Fibroblast of villous mesenchyme (primary cell): ENCODE data around the gene RNF10. TPM values are rescaled to one million over a fixed set of nuclear protein-coding genes. Genes with fewer than 3 reads are reported as not detected.

Source experiments
- DNase-seq: peaks from one replicate; pipeline ENCODE4 v3.0.0-alpha.2; 2010; ENCODE audit warnings: low read depth
- H3K4me3 ChIP-seq: 2 replicates; pipeline ENCODE4 v1.5.1; 2011; ENCODE audit warnings: low read depth, mild to moderate bottlenecking, low read length
- CTCF ChIP-seq: IDR thresholded peaks from 2 replicates; pipeline ENCODE4 v1.5.1; 2012; ENCODE audit warnings: low read depth, mild to moderate bottlenecking, low read length; ENCODE audit not compliant: insufficient read depth
- total RNA-seq: library from RNA; depleted of rRNA; stranded (reverse); fragments of >200 nt; gene quantifications from 2 replicates; pipeline ENCODE4 v1.2.3, GENCODE V29; 2012

Gene RNF10
- total RNA-seq, 1 donor: 175 TPM

DNA sequence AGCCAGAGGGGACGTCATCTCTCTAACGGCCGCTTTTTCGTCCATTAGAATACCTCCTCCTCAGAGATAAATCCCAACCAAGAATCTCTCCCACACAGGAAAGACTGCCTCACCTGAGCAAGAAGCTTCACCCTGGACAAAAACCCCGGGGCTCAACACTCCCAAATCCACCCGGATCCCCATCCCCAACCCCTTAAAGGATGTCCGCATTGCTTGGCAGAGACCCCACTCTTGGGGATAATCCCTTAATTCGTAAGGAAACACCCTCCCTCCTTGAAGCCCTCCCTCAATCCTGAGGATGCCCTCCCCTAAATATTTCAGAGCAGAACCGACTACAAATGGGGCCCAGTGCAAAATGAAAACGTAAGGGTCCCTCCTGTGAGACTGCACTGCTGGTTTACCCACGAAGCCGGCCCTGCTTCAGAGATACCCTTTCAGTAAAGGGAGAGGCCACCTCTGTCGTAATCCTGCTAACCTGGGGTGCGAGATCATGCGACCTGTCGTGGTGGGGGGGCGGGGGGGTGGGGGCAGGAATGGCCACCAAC is 38.9 kb upstream of the RNF10 start:
- no peak for TF ChIP-seq CTCF
- peak; percentile 8 for DNase-seq

GRCh38 chr12:120495731-120496412 is 38.3 kb upstream of the RNF10 start, which contains the start of gene DYNLL1:
Gene DYNLL1, plus strand, starts transcription at chr12:120496113. Its CDS starts 309 bp downstream, at chr12:120496422.
- peak within 1 kb of the TSS; percentile 99 for H3K4me3 ChIP-seq
- peak; percentile 96 for DNase-seq
- TF ChIP-seq CTCF: no peak

More for the DNA sequence above, 38.9 kb upstream of the RNF10 start:
- H3K4me3 ChIP-seq: peak overlapping the region; percentile 99

DNA sequence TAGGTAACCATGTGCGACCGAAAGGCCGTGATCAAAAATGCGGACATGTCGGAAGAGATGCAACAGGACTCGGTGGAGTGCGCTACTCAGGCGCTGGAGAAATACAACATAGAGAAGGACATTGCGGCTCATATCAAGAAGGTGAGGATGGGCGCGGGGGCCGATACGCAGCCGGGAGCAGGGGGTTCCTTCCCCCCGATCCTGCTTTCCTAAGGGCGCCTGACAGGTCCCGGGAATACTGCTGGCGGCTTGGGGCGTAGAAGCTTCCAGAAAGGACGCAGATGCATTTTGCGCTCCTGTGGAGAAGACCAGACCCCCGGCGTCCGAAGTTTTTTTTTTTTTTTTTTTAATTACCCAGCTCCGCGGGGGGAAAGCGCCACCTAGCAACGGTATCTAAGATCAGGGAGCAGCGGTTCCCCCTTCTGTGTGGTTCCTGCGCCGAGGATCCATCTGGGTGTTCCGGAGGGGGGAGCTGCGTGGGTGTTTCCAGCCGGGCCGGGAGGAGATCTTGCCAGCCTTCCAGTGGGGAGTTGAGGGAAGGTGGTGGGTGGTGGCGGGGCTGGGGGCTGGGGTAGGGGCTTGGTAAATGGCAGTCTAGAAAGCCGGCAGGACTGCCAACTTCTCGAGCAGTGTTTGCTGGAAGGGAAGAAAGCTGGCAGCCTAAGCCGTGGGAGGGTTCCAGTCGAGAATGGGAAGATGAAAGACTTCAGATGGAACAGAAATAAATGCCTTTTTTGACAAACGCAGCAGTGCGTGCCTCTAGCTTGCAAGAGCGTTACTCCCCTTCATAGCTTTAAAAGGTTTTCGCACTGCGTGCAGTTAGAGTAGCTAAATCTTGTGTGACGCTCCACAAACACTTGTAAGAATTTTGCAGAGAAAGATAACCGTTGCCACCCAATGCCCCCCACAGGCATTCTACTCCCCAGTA is 37.5 kb upstream of the RNF10 start:
- TF ChIP-seq CTCF: peak; percentile 9
- DNase-seq: peak; percentile 61
- H3K4me3 ChIP-seq: peak overlapping the region; percentile 99

GRCh38 chr12:120497524-120498150 is 36.5 kb upstream of the RNF10 start:
- TF ChIP-seq CTCF: no peak
- peak; percentile 19 for DNase-seq
- H3K4me3 ChIP-seq: peak overlapping the region; percentile 99

- no peak overlapping the region for H3K4me3 ChIP-seq
- no peak for DNase-seq
- TF ChIP-seq CTCF: no peak
Measured at GRCh38 chr12:120498870-120499515, 35.2 kb upstream of the RNF10 start.

DNA sequence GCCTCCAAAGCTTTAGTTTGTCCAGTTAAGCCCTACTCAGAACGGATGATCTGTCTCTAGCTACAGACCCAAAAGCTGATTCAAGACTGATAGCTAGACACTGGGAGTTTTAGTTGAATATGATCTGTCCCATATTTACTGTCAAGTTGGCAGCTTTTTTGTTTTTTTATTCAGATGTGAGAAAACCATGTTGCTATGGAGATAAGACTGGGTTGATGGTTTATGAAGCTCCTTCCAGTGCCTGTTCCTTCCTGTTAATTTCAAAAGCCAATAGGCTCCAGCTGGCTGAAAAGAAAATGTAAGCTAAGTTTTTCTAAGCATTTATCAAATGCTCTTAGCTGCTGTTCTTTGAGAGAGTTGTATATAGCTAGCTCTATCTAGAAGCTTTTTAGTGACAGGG is 33.6 kb upstream of the RNF10 start:
- no peak for TF ChIP-seq CTCF
- no peak overlapping the region for H3K4me3 ChIP-seq
- peak; percentile 4 for DNase-seq
